ENCODE data around the gene SAMM50. TPM values are rescaled to one million over a fixed set of nuclear protein-coding genes. Genes with fewer than 3 reads are reported as not detected.

SAMM50 gene
- total and polyA plus RNA-seq, 2 donors (not counting 3 experiments of a cell fraction or from before 2014, with no cell fraction given): 42.9 to 56.2 TPM

GRCh38 chr22:44019846-44020245, 64.6 kb downstream of the SAMM50 start:
- H4K20me1 ChIP-seq (replicated peaks; ENCODE audit: control insufficient read depth, extremely low read depth, insufficient read depth, low read length): no peaks in the 10 kb centered on the region
- H3K27me3 ChIP-seq (ENCODE audit: control insufficient read depth in 2 of 2, insufficient read depth in 2 of 2, low read length in 2 of 2): no peaks in the 10 kb centered on the region

More at GRCh38 chr22:44019846-44020245, 64.6 kb downstream of the SAMM50 start:
- Histone ChIP-seq H3K4me2 (ENCODE audit: insufficient read depth, low read length) (no peak overlapping the region), H3K4me3 (replicated peaks in 1 of 3; ENCODE audit: insufficient read depth in 1 of 3, low read depth in 1 of 3, low read length in 3 of 3) (no peak overlapping the region), H2AFZ (ENCODE audit: low read depth, low read length) (no peak overlapping the region), H3K79me2 (ENCODE audit: control insufficient read depth, insufficient read depth, low read length) (peaks cover 28% of the 10 kb centered on the region), H3K27ac (ENCODE audit: insufficient read depth, low read depth, low read length) (no peak overlapping the region), H3K9me1 (replicated peaks; ENCODE audit: control insufficient read depth, extremely low read depth, insufficient read depth, low read length) (no peaks in the 10 kb centered on the region), H3K36me3 (ENCODE audit: control insufficient read depth in 2 of 2, extremely low read depth in 1 of 2, insufficient read depth in 2 of 2, low read length in 2 of 2) (no peaks in the 10 kb centered on the region), H3K9ac (replicated peaks; ENCODE audit: extremely low read depth, insufficient read depth, low read length) (no peak overlapping the region), H3K9me3 (replicated peaks; ENCODE audit: control insufficient read depth, insufficient read depth, low read length) (no peaks in the 10 kb centered on the region), H3K4me1 (ENCODE audit: control insufficient read depth, extremely low read depth, insufficient read depth, low read length) (peaks cover 31% of the 10 kb centered on the region)
- ChIA-PET CTCF (interaction anchor here (1.7 to 2.6 kb wide), 3 partner anchors 17 to 66 kb away, joined by 7 to 11 read pairs (median 10); no protein-coding TSS in a partner anchor), POLR2A (no interaction called here)
- BruUV-seq (replicated peaks): no TSS peak
- FAIRE-seq: peak; percentile 48
- no peak for TF ChIP-seq POLR2AphosphoS5 (IDR thresholded peaks at IDR 0.05; ENCODE audit: insufficient read depth, low read depth, low read length)
- TF ChIP-seq JUN (IDR thresholded peaks at IDR 0.05; ENCODE audit: borderline replicate concordance, insufficient read depth, insufficient read length, low read depth): no peak
- no peak for TF ChIP-seq MYC (IDR thresholded peaks at IDR 0.05; ENCODE audit: low read depth, low read length)
- no peak for TF ChIP-seq FOS (IDR thresholded peaks at IDR 0.05; ENCODE audit: borderline replicate concordance, insufficient read depth, low read length)
- TF ChIP-seq EZH2 (IDR thresholded peaks at IDR 0.05; ENCODE audit: borderline replicate concordance, low read depth, low read length, severe bottlenecking): no peak
- no peak for TF ChIP-seq MAX (IDR thresholded peaks at IDR 0.05; ENCODE audit: insufficient read depth, insufficient read length)
- TF ChIP-seq CTCF (IDR thresholded peaks at IDR 0.05; ENCODE audit: extremely low read depth in 1 of 2, insufficient read depth in 1 of 2, low read depth in 1 of 2, low read length in 2 of 2): no peak
- no peak for TF ChIP-seq GATA2 (IDR thresholded peaks at IDR 0.05; ENCODE audit: insufficient read depth, insufficient read length, low read depth, low read length)
- no peak for TF ChIP-seq POLR2A (IDR thresholded peaks at IDR 0.05; ENCODE audit: low read depth, low read length)
- DNase-seq (ENCODE audit: low read depth, low spot score): no peak
- intact Hi-C loops (cut with micrococcal nuclease) (loop anchor here (2.0 to 10.0 kb wide), 2 partner anchors 17 to 1295 kb away; no protein-coding TSS in a partner anchor), dilution Hi-C loops (cut with MboI; ENCODE audit: extremely low pct_ligation_motif_present, low sequenced_read_pairs) (no loop called here)

Data from endothelial cell of umbilical vein (primary cell).